ENCODE measurements around the gene RPS8. TPM values are rescaled to one million over a fixed set of nuclear protein-coding genes. Genes with fewer than 3 reads are reported as not detected.

RPS8 gene
- total and polyA plus RNA-seq, 2 of the 8 experiments (the other 6 are each of a cell fraction or from before 2014, with no cell fraction given) = 2,261 to 2,407 TPM

DNA sequence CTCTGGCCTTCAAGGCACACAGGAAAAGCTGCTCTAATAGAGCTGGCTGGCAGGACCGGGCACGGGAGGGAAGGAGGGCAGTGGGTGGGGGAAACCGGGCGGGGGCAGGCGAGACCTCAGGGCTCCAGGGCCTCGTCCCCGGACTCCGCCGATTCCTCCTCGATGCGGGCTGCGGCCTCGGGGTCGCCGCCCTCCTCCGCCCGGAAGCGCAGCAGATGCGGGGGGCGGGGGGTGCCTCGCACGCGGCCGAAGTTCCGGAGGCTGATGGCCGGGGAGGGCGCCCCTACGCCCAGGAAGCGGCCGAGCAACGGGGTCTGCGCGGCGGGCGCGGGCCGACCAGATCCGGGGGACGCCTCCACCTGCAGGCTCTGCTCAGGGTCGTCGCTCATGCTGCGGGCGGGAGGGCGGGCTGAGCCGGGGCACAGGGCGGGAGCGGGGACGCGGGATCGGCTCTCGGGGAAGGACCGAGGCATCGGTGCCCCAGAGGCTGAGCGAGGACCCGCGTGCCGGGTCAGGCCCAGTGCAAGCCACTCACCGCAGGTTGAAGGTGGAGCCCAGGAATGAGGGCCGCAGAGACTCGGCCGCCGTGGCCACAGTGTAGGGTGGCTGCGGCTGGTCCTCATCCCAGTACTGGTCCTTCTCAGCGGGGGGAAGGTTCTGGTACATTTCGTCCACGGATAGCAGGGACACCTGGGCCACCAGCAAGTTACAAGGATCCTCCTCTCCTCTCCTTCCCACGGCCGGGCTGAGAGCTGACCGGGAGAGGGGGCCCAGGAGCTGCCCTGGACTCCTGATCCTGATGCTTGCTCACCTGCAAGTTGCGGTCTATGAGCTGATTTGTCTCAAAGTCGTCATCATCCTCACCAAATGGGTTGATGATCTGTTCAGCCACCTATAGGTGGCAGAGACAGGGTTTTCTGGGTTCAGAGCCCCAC is 9.0 kb downstream of the RPS8 start (continued):
- TF ChIP-seq, protein P1, sequence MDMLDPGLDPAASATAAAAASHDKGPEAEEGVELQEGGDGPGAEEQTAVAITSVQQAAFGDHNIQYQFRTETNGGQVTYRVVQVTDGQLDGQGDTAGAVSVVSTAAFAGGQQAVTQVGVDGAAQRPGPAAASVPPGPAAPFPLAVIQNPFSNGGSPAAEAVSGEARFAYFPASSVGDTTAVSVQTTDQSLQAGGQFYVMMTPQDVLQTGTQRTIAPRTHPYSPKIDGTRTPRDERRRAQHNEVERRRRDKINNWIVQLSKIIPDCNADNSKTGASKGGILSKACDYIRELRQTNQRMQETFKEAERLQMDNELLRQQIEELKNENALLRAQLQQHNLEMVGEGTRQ (IDR thresholded peaks at IDR 0.05; ENCODE audit: low read length) = no peak
- TF ChIP-seq ZNF274 (IDR thresholded peaks at IDR 0.05; ENCODE audit: borderline replicate concordance, extremely low read depth, low read length) (no peak), SIN3A (conservative IDR thresholded peaks at IDR 0.05 in 1 of 2, IDR thresholded peaks at IDR 0.05 in 1 of 2; ENCODE audit: low read depth in 1 of 2, low read length in 2 of 2) (no peak), EGR1 (IDR thresholded peaks at IDR 0.05; ENCODE audit: borderline replicate concordance, low read depth, low read length) (no peak), RAD21 (IDR thresholded peaks at IDR 0.05 in 1 of 2, conservative IDR thresholded peaks at IDR 0.05 in 1 of 2; ENCODE audit: low read depth in 2 of 2, low read length in 2 of 2) (peak; percentile 19 to 30; a peak in 2 of 4 replicates), EP300 (IDR thresholded peaks at IDR 0.05; ENCODE audit: borderline replicate concordance in 1 of 2, low read depth in 2 of 2, low read length in 2 of 2) (no peak), CHD1 (IDR thresholded peaks at IDR 0.05; ENCODE audit: low read depth, low read length) (no peak), TAF7 (optimal IDR thresholded peaks at IDR 0.05; ENCODE audit: borderline replicate concordance, low read depth, low read length) (no peak), HDAC6 (IDR thresholded peaks at IDR 0.05; ENCODE audit: low read depth, low read length) (no peak), KDM1A (IDR thresholded peaks at IDR 0.05; ENCODE audit: borderline replicate concordance, low read length) (no peak), TAF1 (IDR thresholded peaks at IDR 0.05; ENCODE audit: low read depth, low read length) (0 out of 2 replicates have a peak, but pooled peaks have one; percentile 34), RBBP5 (IDR thresholded peaks at IDR 0.05; ENCODE audit: borderline replicate concordance, low read depth, low read length) (no peak), GABPA (IDR thresholded peaks at IDR 0.05; ENCODE audit: borderline replicate concordance, insufficient read depth, low read length) (no peak; the same call in 1 of the 2 replicates)
